ENCODE measurements around the gene EEF1AKMT3. TPM values are rescaled to one million over a fixed set of nuclear protein-coding genes. Genes with fewer than 3 reads are reported as not detected.

EEF1AKMT3 gene
- total RNA-seq, 4 donors from 2014 or later = 1.9 to 6.7 (median 4.3) TPM

GRCh38 chr12:57755454-57756372 lies 16.7 kb upstream of the EEF1AKMT3 start:
- peak overlapping the region; percentile 83 to 89 (median 85) for H3K27ac ChIP-seq
- H3K27me3 ChIP-seq = no peaks in the 10 kb centered on the region
- H3K9me3 ChIP-seq = no peaks in the 10 kb centered on the region
- peaks cover 12 to 45% (median 39%) of the 10 kb centered on the region in 4 donors for H3K4me1 ChIP-seq
- intact Hi-C loops (cut with DNase I; ENCODE audit: low total_unique reads) = no loop called here
- TF ChIP-seq EP300 (IDR thresholded peaks at IDR 0.05; ENCODE audit: low read depth) (no peak), POLR2A (IDR thresholded peaks at IDR 0.05) (peak; percentile 49), POLR2AphosphoS5 (IDR thresholded peaks at IDR 0.05) (peak in 2 of 3 donors; percentile 24 to 39)
- TF ChIP-seq, protein P1, sequence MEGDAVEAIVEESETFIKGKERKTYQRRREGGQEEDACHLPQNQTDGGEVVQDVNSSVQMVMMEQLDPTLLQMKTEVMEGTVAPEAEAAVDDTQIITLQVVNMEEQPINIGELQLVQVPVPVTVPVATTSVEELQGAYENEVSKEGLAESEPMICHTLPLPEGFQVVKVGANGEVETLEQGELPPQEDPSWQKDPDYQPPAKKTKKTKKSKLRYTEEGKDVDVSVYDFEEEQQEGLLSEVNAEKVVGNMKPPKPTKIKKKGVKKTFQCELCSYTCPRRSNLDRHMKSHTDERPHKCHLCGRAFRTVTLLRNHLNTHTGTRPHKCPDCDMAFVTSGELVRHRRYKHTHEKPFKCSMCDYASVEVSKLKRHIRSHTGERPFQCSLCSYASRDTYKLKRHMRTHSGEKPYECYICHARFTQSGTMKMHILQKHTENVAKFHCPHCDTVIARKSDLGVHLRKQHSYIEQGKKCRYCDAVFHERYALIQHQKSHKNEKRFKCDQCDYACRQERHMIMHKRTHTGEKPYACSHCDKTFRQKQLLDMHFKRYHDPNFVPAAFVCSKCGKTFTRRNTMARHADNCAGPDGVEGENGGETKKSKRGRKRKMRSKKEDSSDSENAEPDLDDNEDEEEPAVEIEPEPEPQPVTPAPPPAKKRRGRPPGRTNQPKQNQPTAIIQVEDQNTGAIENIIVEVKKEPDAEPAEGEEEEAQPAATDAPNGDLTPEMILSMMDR (IDR thresholded peaks at IDR 0.05) = no peak
- WGBS, 2 donors (ENCODE audit: low coverage in 1 of 2) = 1% methylated on average over 33 of the region's 76 CpGs; no CpG with 5 or more reads in 1 of the 2 donors
- in situ Hi-C loops (cut with MboI; ENCODE audit: low pct_ligation_motif_present in 1 of 4, low pct_unique_long_range_greater_than_20kb in 1 of 4, low sequenced_read_pairs in 3 of 4) = no loop called here
- peak; percentile 70 for DNase-seq
- H3K4me3 ChIP-seq = peak overlapping the region; percentile 68 to 94 (median 80)
- H3K36me3 ChIP-seq = peaks cover 0 to 5% (median 0%) of the 10 kb centered on the region in 4 donors

DNA sequence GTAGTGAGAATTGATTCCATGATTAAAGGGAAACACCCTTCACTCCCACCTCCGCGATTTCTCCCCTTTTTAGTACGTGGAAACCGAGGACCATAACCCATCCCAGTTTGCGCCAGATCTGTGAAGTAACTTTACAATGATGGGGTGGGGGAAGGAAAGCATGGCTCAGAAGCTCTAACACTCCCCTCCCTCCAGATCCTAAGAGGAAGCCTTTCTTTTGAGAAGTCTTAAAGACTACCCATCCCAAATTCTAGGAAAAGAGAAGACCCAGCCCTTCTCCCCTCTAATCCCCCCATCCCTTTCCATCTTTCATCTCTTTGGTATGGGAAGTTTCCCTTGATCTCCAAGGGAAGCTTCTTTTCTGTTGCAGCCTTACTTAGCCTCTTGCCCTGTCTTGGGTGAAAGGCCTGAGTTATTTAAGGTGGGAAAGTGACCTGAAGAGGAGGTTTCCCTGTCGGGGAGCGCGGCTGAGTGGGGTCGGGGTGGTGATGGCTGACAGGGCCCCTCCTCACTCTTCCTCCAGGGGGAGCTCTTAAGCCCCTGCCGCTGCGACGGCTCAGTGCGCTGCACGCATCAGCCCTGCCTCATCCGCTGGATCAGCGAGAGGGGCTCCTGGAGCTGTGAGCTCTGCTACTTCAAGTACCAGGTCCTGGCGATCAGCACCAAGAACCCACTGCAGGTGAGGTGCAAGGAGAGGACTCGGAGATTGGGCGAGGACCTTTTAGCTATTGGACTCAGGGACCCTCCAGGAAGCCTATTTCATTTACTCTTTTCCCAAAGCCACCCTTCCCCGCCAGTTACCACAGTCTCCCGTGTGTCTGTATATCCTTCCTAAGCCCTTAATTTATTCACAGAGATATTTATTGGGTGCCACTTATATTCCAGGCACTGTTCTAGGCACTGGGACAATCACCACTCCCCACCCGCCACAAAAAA lies 15.7 kb upstream of the EEF1AKMT3 start:
- Histone ChIP-seq H3K36me3 (peaks cover 0 to 5% (median 0%) of the 10 kb centered on the region in 4 donors), H3K4me1 (peaks cover 6 to 36% (median 31%) of the 10 kb centered on the region in 4 donors), H3K9me3 (no peaks in the 10 kb centered on the region), H3K27me3 (no peaks in the 10 kb centered on the region), H3K4me3 (peak overlapping the region in 3 of 4 donors; percentile 76 to 94 (median 84)), H3K27ac (peak overlapping the region; percentile 83 to 89 (median 85))
- 32 to 53% methylated on average over 8 to 22 of the region's 22 CpGs for WGBS, 2 donors (ENCODE audit: low coverage in 1 of 2)
- DNase-seq = peak; percentile 59
- TF ChIP-seq POLR2AphosphoS5 (IDR thresholded peaks at IDR 0.05) = no peak
- TF ChIP-seq, protein P1 (IDR thresholded peaks at IDR 0.05) = peak; percentile 55 to 72 (median 65)
- in situ Hi-C loops (cut with MboI; ENCODE audit: low pct_ligation_motif_present in 1 of 4, low pct_unique_long_range_greater_than_20kb in 1 of 4, low sequenced_read_pairs in 3 of 4) = no loop called here
- intact Hi-C loops (cut with DNase I; ENCODE audit: low total_unique reads) = no loop called here

DNA sequence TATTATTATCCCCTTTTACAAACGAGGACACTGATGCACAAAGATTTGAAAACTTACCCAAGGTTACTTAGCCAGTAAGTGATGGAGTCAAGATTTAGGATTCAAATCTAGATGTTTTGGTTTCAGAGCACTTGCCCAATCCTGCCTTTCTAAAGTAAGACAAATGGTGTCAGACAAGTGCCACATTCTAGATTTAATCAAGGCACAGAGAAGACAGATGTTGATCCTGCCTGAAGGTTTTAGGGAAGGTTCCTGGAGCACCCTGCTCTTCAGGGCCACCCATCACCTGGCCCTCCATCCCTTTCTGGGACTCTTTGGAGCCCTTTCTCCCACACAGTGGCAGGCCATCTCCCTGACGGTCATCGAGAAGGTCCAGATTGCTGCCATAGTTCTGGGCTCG lies 14.6 kb upstream of the EEF1AKMT3 start:
- H3K27me3 ChIP-seq = no peaks in the 10 kb centered on the region
- no peak overlapping the region for H3K27ac ChIP-seq
- H3K4me3 ChIP-seq = no peak overlapping the region
- in situ Hi-C loops (cut with MboI; ENCODE audit: low pct_ligation_motif_present in 1 of 4, low pct_unique_long_range_greater_than_20kb in 1 of 4, low sequenced_read_pairs in 3 of 4) (no loop called here), intact Hi-C loops (cut with DNase I; ENCODE audit: low total_unique reads) (no loop called here)
- no peaks in the 10 kb centered on the region for H3K9me3 ChIP-seq
- WGBS, 2 donors (ENCODE audit: low coverage in 1 of 2) = 93 to 96% methylated on average over 4 of the region's 4 CpGs
- DNase-seq = no peak
- peaks cover 0 to 5% (median 0%) of the 10 kb centered on the region in 4 donors for H3K36me3 ChIP-seq
- peaks cover 3 to 32% (median 27%) of the 10 kb centered on the region in 4 donors for H3K4me1 ChIP-seq
- TF ChIP-seq POLR2AphosphoS5 (IDR thresholded peaks at IDR 0.05) (no peak), POLR2A (IDR thresholded peaks at IDR 0.05) (no peak), EP300 (IDR thresholded peaks at IDR 0.05; ENCODE audit: low read depth) (no peak)
- TF ChIP-seq, protein P1 (IDR thresholded peaks at IDR 0.05) = no peak
